A549 (cell line): ENCODE measurements around the gene CDH4. TPM values are rescaled to one million over a fixed set of nuclear protein-coding genes. Genes with fewer than 3 reads are reported as not detected.

ENCODE experiments used
- ATAC-seq, 2 experiments: fragments of 200-7000 bp in 1 of 2; fragments of >200 bp in 1 of 2; cut with Nextera tagmentation in 1 of 2; cut with Tn5 transposase in 1 of 2; 3 replicates each; pipeline versions ENCODE4 v1.8.0 to v1.9.1; 2018 to 2020; ENCODE audit warnings: mild to moderate bottlenecking in 1 of 2, moderate library complexity in 1 of 2
- CTCF ChIA-PET: fragments of 300-600 bp; sonication (Branson Sonifier 250); formaldehyde crosslinking; extraction: SDS; loops from one replicate; lab custom pipeline; 2021; ENCODE audit warnings: antibody characterized with exemption, inconsistent platforms; lab: Yijun Ruan, JAX
- POLR2A ChIA-PET: fragments of 350-600 bp; formaldehyde crosslinking; extraction: SDS; loops from one replicate; lab custom pipeline; 2021; ENCODE audit warnings: antibody characterized with exemption, inconsistent platforms; lab: Yijun Ruan, JAX
- DNase-seq, 2 experiments: peaks; one replicate each; pipeline versions ENCODE4 v3.0.0 to v3.0.0-alpha.2; 2011 to 2016; ENCODE audit warnings: low read depth in 1 of 2, low spot score in 1 of 2
- FAIRE-seq: peaks from 2 replicates; lab custom pipeline; 2011; peaks lifted over from hg19 to GRCh38; lab: Jason Lieb, UNC
- H3K27ac ChIP-seq, 2 experiments: fragments of >200 bp; sonication (Bioruptor Twin); formaldehyde crosslinking; 3 replicates each; pipeline ENCODE4 v1.5.1; 2016 to 2017
- H3K4me1 ChIP-seq: fragments of >200 bp; sonication (Bioruptor Twin); formaldehyde crosslinking; 3 replicates; pipeline ENCODE4 v1.6.1; 2016
- H3K4me2 ChIP-seq: fragments of >200 bp; sonication (Bioruptor Twin); formaldehyde crosslinking; 3 replicates; pipeline ENCODE4 v1.6.1; 2016
- H3K4me3 ChIP-seq: fragments of >200 bp; sonication (Bioruptor Twin); formaldehyde crosslinking; 3 replicates; pipeline ENCODE4 v1.5.1; 2016
- H3K9me3 ChIP-seq: fragments of >200 bp; sonication (Bioruptor Twin); formaldehyde crosslinking; 3 replicates; pipeline ENCODE4 v1.6.1; 2016
- BCL3 ChIP-seq: fragments of >200 bp; sonication (Bioruptor Twin); formaldehyde crosslinking; IDR thresholded peaks from 3 replicates; pipeline ENCODE4 v1.6.1; 2016
- BHLHE40 ChIP-seq: IDR thresholded peaks from 2 replicates; pipeline ENCODE4 v1.6.1; 2012; ENCODE audit warnings: low read depth, low read length, inconsistent platforms
- CBX8 ChIP-seq: fragments of 200-600 bp; sonication (generic); IDR thresholded peaks from 2 replicates; pipeline ENCODE4 v1.6.1; 2016
- CEBPB ChIP-seq, 2 experiments: fragments of >200 bp in 1 of 2; sonication (Bioruptor Twin) in 1 of 2; formaldehyde crosslinking in 1 of 2; IDR thresholded peaks; 2 replicates each; pipeline ENCODE4 v1.6.1; 2012 to 2016
- CTCF ChIP-seq: fragments of >200 bp; sonication (Bioruptor Twin); formaldehyde crosslinking; IDR thresholded peaks from 3 replicates; pipeline ENCODE4 v1.5.1; 2016
- EHF ChIP-seq: fragments of 250-450 bp; sonication (Bioruptor Pico); IDR thresholded peaks from 2 replicates; pipeline ENCODE4 v1.5.0; 2020; ENCODE audit warnings: mild to moderate bottlenecking
- EHMT2 ChIP-seq: fragments of 200-600 bp; sonication (generic); IDR thresholded peaks from 2 replicates; pipeline ENCODE4 v1.6.1; 2016; ENCODE audit warnings: antibody characterized with exemption, low read depth, mild to moderate bottlenecking, moderate library complexity
- ESRRA ChIP-seq: fragments of 150-350 bp; IDR thresholded peaks from 2 replicates; pipeline ENCODE4 v1.6.1; 2014; ENCODE audit warnings: mild to moderate bottlenecking, low read length, borderline replicate concordance
- FOXS1 ChIP-seq: fragments of 250-450 bp; sonication (Bioruptor Pico); IDR thresholded peaks from 2 replicates; pipeline ENCODE4 v1.5.0; 2020; ENCODE audit warnings: mild to moderate bottlenecking, moderate library complexity
- HDAC2 ChIP-seq: fragments of 200-600 bp; sonication (generic); IDR thresholded peaks from 2 replicates; pipeline ENCODE4 v1.6.1; 2016
- HMGXB4 ChIP-seq: fragments of 250-450 bp; sonication (Bioruptor Pico); IDR thresholded peaks from 2 replicates; pipeline ENCODE4 v1.5.0; 2021; ENCODE audit warnings: mild to moderate bottlenecking, moderate library complexity, borderline replicate concordance
- HOXA7 ChIP-seq: fragments of 250-450 bp; sonication (Bioruptor Pico); IDR thresholded peaks from 2 replicates; pipeline ENCODE4 v1.5.0; 2020; ENCODE audit warnings: mild to moderate bottlenecking, moderate library complexity
- JUN ChIP-seq, 2 experiments: fragments of >200 bp; sonication (Bioruptor Twin); formaldehyde crosslinking; IDR thresholded peaks; 2 replicates in 1 of 2; 3 replicates in 1 of 2; pipeline ENCODE4 v1.6.1; 2016 to 2017
- KDM5A ChIP-seq: fragments of 200-600 bp; sonication (generic); IDR thresholded peaks from 2 replicates; pipeline ENCODE4 v1.6.1; 2016; ENCODE audit warnings: antibody characterized with exemption, mild to moderate bottlenecking
- MAFK ChIP-seq: fragments of 450-650 bp; IDR thresholded peaks from 2 replicates; pipeline ENCODE4 v1.6.1; 2014; ENCODE audit not compliant: partially characterized antibody
- MAX ChIP-seq: IDR thresholded peaks from 2 replicates; pipeline ENCODE4 v1.6.1; 2012
- MAZ ChIP-seq: fragments of 150-350 bp; IDR thresholded peaks from 2 replicates; pipeline ENCODE4 v1.6.1; 2014; ENCODE audit warnings: antibody characterized with exemption, low read depth, low read length, borderline replicate concordance
- NR3C1 ChIP-seq: fragments of >200 bp; sonication (Bioruptor Twin); formaldehyde crosslinking; IDR thresholded peaks from 3 replicates; pipeline ENCODE4 v1.6.1; 2017
- POLR2A ChIP-seq: IDR thresholded peaks from 2 replicates; pipeline ENCODE4 v1.6.1; 2012; ENCODE audit warnings: mild to moderate bottlenecking, low read length
- POLR2AphosphoS2 ChIP-seq: conservative IDR thresholded peaks from 2 replicates; pipeline ENCODE4 v1.6.1; 2012; ENCODE audit warnings: low read length, improper control_type of control experiment, inconsistent platforms
- RAD21 ChIP-seq, 2 experiments: fragments of >200 bp in 1 of 2; sonication (Bioruptor Twin) in 1 of 2; formaldehyde crosslinking in 1 of 2; IDR thresholded peaks in 1 of 2; conservative IDR thresholded peaks in 1 of 2; 2 replicates in 1 of 2; 3 replicates in 1 of 2; pipeline ENCODE4 v1.6.1; 2012 to 2018; ENCODE audit warnings: inconsistent platforms in 1 of 2
- RNF2 ChIP-seq: fragments of 200-600 bp; sonication (generic); IDR thresholded peaks from 2 replicates; pipeline ENCODE4 v1.6.1; 2016; ENCODE audit warnings: low read depth, mild to moderate bottlenecking, antibody characterized with exemption, moderate library complexity, borderline replicate concordance
- SMC3 ChIP-seq: fragments of >200 bp; sonication (Bioruptor Twin); formaldehyde crosslinking; IDR thresholded peaks from 3 replicates; pipeline ENCODE4 v1.6.1; 2018; ENCODE audit warnings: inconsistent platforms
- TP53 ChIP-seq: fragments of 250-450 bp; sonication (Bioruptor Pico); IDR thresholded peaks from 2 replicates; pipeline ENCODE4 v1.5.0; 2021; ENCODE audit warnings: mild to moderate bottlenecking, moderate library complexity
- ZSCAN20 ChIP-seq: fragments of 250-450 bp; sonication (Bioruptor Pico); IDR thresholded peaks from 2 replicates; pipeline ENCODE4 v1.8.0; 2022; ENCODE audit warnings: mild to moderate bottlenecking, moderate library complexity
- WGBS: methylation state at CpG from one replicate; pipeline ENCODE4 v1.1.6; 2017; ENCODE audit errors: missing lambda C conversion rate; 5-methylcytosine and 5-hydroxymethylcytosine counted together
- polyA plus RNA-seq, 4 experiments: library from polyadenylated mRNA; depleted of rRNA in 3 of 4; stranded (reverse); fragments of >200 nt; fragmentation: RNase III in 1 of 4; extraction: RNeasy Plus Mini Kit Qiagen cat#74134 plus additional on column Dnase treatment in 1 of 4; gene quantifications; 2 replicates in 3 of 4; 3 replicates in 1 of 4; pipeline ENCODE4 v1.2.3, GENCODE V29; 2011 to 2017

Gene CDH4
- polyA plus RNA-seq, 2 of the 4 experiments (the other 2 are of a cell fraction) = 3.4 to 10.3 TPM

- FAIRE-seq (no peak), ATAC-seq (peak; percentile 26 to 84; a peak in 4 of 6 replicates), DNase-seq (peak in 1 of 2 experiments; percentile 51)
- no peak for TF ChIP-seq FOXS1
- peak; percentile 29 to 65; a peak in 4 of 5 replicates for TF ChIP-seq RAD21 (conservative IDR thresholded peaks at IDR 0.05 in 1 of 2, IDR thresholded peaks at IDR 0.05 in 1 of 2)
- no peak for TF ChIP-seq HOXA7
- 0 out of 3 replicates have a peak, but pooled peaks have one; percentile 14 for TF ChIP-seq CTCF
- no peak for TF ChIP-seq ZSCAN20
- no peak for TF ChIP-seq HMGXB4
- no peak for TF ChIP-seq RNF2
- TF ChIP-seq MAX = no peak
- TF ChIP-seq MAFK = no peak
- 73% methylated on average over 22 of the region's 27 CpGs for WGBS
- ChIA-PET CTCF (interaction anchor here (0.7 to 4.3 kb wide), 4 partner anchors 10 to 1864 kb away, joined by 3 to 27 read pairs (median 4); no protein-coding TSS in a partner anchor), POLR2A (no interaction called here)
- Histone ChIP-seq H3K9me3 (peaks cover 17% of the 10 kb centered on the region; the same call in 1 of the 3 replicates), H3K4me3 (no peak overlapping the region), H3K4me2 (no peak overlapping the region), H3K27ac (no peak overlapping the region), H3K4me1 (no peaks in the 10 kb centered on the region)
Measured at GRCh38 chr20:61874421-61875068, 622.5 kb downstream of the CDH4 start.

GRCh38 chr20:61875221-61875885 lies 623.3 kb downstream of the CDH4 start:
- POLR2A ChIA-PET = no interaction called here
- Histone ChIP-seq H3K27ac (no peak overlapping the region), H3K4me2 (no peak overlapping the region), H3K9me3 (peaks cover 16% of the 10 kb centered on the region; the same call in 1 of the 3 replicates), H3K4me3 (no peak overlapping the region), H3K4me1 (no peaks in the 10 kb centered on the region)
- WGBS = 74% methylated on average over 19 of the region's 25 CpGs
- FAIRE-seq (no peak), ATAC-seq (peak; percentile 49 to 65; a peak in 4 of 6 replicates), DNase-seq (peak in 1 of 2 experiments; percentile 13)
- CTCF ChIA-PET = interaction anchor here (0.7 to 1.0 kb wide), 2 partner anchors 11 to 1865 kb away, joined by 3 to 4 read pairs; no protein-coding TSS in a partner anchor
- TF ChIP-seq BCL3 = no peak
- peak in 1 of 2 experiments; percentile 26; a peak in 1 of 5 replicates for TF ChIP-seq RAD21 (conservative IDR thresholded peaks at IDR 0.05 in 1 of 2, IDR thresholded peaks at IDR 0.05 in 1 of 2)

GRCh38 chr20:61875996-61876395 lies 623.9 kb downstream of the CDH4 start:
- no peak for FAIRE-seq
- Histone ChIP-seq H3K4me1 (no peaks in the 10 kb centered on the region), H3K4me2 (no peak overlapping the region), H3K9me3 (peaks cover 12% of the 10 kb centered on the region; the same call in 1 of the 3 replicates), H3K4me3 (no peak overlapping the region), H3K27ac (no peak overlapping the region)
- POLR2A ChIA-PET = no interaction called here
- DNase-seq = no peak
- TF ChIP-seq EHF = no peak
- TF ChIP-seq BHLHE40 = no peak
- no peak for TF ChIP-seq KDM5A
- no peak for TF ChIP-seq EHMT2
- TF ChIP-seq POLR2A = no peak
- TF ChIP-seq RAD21 (conservative IDR thresholded peaks at IDR 0.05 in 1 of 2, IDR thresholded peaks at IDR 0.05 in 1 of 2) = no peak
- no peak for TF ChIP-seq NR3C1
- TF ChIP-seq HDAC2 = no peak
- no peak for TF ChIP-seq CEBPB (IDR thresholded peaks at IDR 0.05)
- TF ChIP-seq JUN (IDR thresholded peaks at IDR 0.05) = no peak
- TF ChIP-seq SMC3 = no peak
- no peak for TF ChIP-seq HMGXB4
- TF ChIP-seq CBX8 = no peak
- no peak for TF ChIP-seq MAZ
- TF ChIP-seq MAX = no peak
- no peak for TF ChIP-seq ESRRA
- TF ChIP-seq POLR2AphosphoS2 = no peak
- TF ChIP-seq TP53 (CRISPR knock-in tag) = no peak
- WGBS = 84% methylated on average over 14 of the region's 16 CpGs
- CTCF ChIA-PET = interaction anchor here (1.0 to 1.5 kb wide), 2 partner anchors 11 to 28 kb away, joined by 3 to 4 read pairs; no protein-coding TSS in a partner anchor
- ATAC-seq = no peak
